Metanephros (tissue), 1 donor: ENCODE results near the gene INTS6L. TPM values are rescaled to one million over a fixed set of nuclear protein-coding genes. Genes with fewer than 3 reads are reported as not detected.

ENCODE experiments used
- total RNA-seq: library from RNA; depleted of rRNA; stranded (reverse); fragments of >200 nt; gene quantifications from one replicate; pipeline ENCODE4 v1.2.3, GENCODE V29; 2014

INTS6L gene, protein sequence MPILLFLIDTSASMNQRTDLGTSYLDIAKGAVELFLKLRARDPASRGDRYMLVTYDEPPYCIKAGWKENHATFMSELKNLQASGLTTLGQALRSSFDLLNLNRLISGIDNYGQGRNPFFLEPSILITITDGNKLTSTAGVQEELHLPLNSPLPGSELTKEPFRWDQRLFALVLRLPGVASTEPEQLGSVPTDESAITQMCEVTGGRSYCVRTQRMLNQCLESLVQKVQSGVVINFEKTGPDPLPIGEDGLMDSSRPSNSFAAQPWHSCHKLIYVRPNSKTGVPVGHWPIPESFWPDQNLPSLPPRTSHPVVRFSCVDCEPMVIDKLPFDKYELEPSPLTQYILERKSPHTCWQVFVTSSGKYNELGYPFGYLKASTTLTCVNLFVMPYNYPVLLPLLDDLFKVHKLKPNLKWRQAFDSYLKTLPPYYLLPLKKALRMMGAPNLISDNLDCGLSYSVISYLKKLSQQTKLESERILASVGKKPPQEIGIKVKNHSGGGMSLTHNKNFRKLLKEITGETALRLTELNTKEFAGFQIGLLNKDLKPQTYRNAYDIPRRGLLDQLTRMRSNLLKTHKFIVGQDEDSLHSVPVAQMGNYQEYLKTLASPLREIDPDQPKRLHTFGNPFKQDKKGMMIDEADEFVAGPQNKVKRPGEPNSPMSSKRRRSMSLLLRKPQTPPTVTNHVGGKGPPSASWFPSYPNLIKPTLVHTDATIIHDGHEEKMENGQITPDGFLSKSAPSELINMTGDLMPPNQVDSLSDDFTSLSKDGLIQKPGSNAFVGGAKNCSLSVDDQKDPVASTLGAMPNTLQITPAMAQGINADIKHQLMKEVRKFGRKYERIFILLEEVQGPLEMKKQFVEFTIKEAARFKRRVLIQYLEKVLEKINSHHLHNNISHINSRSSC
- total RNA-seq: 17.3 TPM

DNA sequence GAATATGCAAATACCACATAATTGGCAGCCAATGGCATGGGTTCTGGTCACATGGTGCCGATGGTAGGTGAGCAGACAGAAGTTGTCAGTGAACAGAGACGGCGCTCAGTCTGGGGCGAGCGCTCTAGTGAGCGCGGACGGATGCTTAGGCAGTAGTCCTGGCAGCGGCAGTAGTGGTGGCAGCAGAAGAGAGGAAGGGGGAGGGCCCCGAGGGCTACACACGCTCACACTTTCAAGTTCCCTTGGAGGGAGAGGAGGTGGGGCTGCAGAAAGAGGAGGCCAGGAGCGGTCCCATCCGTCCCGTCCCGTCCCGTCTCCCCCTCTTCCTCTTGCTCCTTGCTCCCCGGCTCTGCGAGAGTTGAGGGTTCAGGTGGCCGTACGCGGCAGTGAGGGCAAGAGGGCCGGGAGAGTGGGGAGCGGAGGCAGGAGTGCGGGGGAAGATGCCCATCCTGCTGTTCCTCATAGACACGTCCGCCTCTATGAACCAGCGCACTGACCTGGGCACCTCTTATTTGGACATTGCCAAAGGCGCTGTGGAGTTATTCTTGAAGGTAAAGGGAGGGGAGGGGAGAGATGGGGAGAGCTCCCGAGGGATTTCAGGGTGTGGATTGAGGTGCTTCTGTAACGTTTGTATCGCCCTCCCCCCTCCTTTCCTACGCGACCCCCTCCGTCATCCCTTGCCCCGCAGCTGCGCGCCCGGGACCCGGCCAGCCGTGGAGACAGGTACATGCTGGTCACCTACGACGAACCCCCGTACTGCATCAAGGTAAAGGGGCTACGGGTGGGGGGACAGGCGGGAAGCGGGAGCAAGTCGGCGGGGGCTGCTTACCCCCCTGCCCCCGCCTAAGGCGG lies at the start of gene INTS6L:
Gene INTS6L (plus strand): TSS at position 108 of the 852 bp plus-strand sequence. CDS start 333 bp downstream, at position 441.

Other genes with a start within 250 kb of the INTS6L start
- gene ETDC, start 211.2 kb upstream of the INTS6L start, total RNA-seq: not detected
- gene ZNF75D, start 176.6 kb upstream of the INTS6L start, total RNA-seq: 14.1 TPM
- 12.5 TPM for gene ZNF449, start 175.9 kb upstream of the INTS6L start, total RNA-seq
- gene SMIM10L2A, start 98.7 kb upstream of the INTS6L start, total RNA-seq: 4.8 TPM
- not detected for gene CT45A1, start 193.0 kb downstream of the INTS6L start, total RNA-seq
- gene CT45A3, start 247.5 kb downstream of the INTS6L start, total RNA-seq: 0.18 TPM